Activated CD4-positive, alpha-beta T cell treated with anti-CD3 and anti-CD28 coated beads for 4 hours (primary cell): ENCODE data around the gene ATP2B2.
A peak's percentile ranks its signal among the peaks of the same experiment; 100 is the strongest.

Experiments
- DNase-seq, 2 donors: peaks; one replicate each; pipeline ENCODE4 v3.0.0-alpha.2; 2020

The ATP2B2 gene

GRCh38 chr3:10379161-10379560 lies 126.2 kb downstream of the ATP2B2 start:
- no peak for DNase-seq

DNA sequence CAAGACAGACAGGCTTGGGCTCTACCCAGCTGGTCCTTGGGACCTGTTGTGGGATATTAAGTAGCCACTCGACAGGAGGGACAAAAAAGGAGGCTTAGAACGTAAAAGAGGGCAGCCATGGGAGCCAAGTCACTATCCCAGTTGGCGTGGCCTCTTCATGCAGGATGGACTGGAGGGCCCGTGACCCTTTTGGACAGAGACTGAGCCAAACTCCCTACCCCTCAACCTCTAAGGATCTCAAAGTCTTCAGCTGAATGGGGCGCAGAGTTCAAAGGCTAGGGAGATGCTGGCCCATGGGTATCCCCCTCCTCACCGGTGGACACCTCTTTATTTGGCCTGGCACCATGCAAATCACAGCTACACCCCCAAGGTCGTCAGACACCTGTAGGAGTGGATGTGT lies 126.6 kb downstream of the ATP2B2 start:
- DNase-seq, result no peak

DNA sequence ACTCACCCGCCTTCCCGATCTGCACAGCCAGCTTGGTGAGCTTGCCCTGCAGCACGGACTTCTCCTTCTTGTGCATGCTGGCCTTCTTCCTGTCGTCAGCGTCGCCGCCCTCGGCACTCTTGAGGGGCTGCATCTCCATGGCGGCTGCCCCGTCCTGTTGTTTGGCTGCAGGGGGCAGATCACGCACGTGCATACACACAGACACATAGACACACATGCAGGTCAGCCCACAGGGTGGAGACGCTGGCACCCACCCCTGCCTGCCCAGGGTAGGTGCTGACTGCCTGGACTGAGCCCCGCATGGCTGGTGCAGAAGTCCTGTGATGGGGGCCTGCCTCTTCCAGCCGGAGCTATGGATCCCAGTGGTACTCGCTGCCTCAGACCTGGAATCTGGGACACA lies 127.1 kb downstream of the ATP2B2 start:
- DNase-seq, result no peak

GRCh38 chr3:10377148-10377725 lies 128.1 kb downstream of the ATP2B2 start:
- no peak for DNase-seq

- no peak for DNase-seq
Observed at GRCh38 chr3:10376353-10376752, 129.0 kb downstream of the ATP2B2 start.

DNA sequence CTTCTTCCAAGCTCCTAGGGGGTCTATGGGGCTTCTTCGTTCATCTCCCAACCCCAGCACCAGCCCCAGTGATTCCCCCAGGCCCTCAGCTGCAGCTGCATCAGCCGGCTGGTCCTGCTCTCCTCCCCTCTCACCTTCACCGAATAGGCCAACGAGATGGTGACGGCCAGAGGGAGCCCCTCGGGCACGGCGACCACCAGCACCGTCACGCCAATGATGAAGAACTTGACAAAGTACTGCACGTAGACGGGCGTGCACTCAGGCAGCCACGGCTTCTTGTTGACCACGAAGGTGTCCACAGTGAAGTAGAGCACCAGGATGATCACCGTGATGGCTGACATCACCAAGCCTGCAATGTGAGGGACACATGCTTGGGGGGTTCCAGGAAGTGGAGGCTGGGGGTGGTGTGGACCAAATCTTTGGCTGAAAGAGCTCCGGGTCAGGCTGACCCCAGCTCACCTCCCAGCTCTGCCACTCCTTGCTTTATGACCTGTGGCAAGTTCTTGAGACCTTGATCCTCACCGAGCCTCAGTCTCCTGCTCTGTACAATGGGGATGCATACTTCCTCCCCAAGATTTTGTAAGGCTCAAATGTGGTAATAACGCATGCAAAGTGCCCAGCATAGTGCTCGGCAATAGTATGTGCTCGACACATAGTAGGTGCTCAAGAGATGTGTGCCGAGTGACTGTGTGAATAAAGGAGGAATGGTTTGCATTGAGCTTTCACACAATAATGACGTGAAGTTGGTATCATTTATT lies 129.9 kb downstream of the ATP2B2 start:
- no peak for DNase-seq

DNA sequence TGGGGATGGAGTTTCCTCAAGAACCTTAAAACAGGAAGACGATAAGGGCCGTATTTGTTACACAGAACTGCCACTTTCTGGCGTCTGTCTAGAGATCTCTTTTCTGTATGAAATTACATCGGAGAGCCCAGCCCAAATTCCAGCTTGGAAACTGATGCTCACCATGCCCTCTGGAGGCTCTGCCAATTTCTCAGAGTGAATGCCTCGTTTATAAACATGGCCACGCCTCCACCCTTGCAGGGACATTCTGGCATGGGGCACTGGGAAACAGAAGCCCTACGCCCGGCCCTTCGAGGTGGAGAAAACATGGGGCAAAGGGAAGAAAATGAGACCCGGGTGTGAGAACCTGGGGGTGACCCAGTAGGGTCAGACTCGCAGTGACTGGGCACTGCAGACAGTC lies 131.1 kb downstream of the ATP2B2 start:
- no peak for DNase-seq

GRCh38 chr3:10373686-10374261 lies 131.6 kb downstream of the ATP2B2 start:
- DNase-seq, result no peak

- no peak for DNase-seq
Observed at GRCh38 chr3:10371789-10372188, 133.6 kb downstream of the ATP2B2 start.

- no peak for DNase-seq
Observed at GRCh38 chr3:10371167-10371566, 134.2 kb downstream of the ATP2B2 start.

GRCh38 chr3:10370429-10370828 lies 135.0 kb downstream of the ATP2B2 start:
- DNase-seq, result no peak

DNA sequence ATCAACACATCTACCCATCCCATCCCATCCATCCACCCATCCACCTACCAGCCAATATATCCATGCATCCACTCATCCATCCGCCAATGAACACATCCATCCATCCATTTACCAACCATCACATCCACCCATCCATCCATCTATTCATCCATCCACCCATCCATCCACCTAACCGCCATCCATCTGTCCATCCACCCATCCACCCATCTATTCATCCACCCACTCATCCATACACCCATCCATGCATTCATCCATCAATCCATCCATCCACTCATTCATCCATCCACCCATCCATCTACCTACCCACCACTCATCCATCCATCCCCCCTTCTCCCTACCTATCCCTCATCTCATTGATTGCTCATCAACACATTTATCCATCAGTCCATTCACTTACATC lies 136.9 kb downstream of the ATP2B2 start:
- DNase-seq, result no peak

DNA sequence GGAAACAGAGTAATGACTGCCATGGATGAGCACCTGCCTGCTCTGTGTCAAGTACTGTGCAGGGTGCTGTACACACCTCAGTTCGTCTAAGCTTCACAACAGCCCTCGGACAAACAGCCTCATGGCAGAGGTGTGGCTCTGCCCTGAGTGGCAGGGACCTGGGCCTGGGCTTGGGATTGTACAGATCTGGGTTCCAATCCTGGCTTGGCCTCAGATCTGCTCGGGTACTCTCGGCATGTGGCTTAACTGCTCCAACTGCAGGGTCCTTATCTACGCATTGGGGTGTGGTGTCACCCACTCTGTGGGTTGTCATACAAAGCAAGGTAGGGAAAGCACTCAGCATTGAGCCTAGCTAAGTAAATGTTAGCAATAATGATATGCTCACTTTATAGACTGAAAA lies 137.9 kb downstream of the ATP2B2 start:
- DNase-seq, result no peak

GRCh38 chr3:10366651-10367101 lies 138.7 kb downstream of the ATP2B2 start:
- peak; percentile 20 to 23 for DNase-seq

- DNase-seq, result no peak
Observed at GRCh38 chr3:10365791-10366190, 139.6 kb downstream of the ATP2B2 start.

- DNase-seq, result no peak
Observed at GRCh38 chr3:10365316-10365715, 140.1 kb downstream of the ATP2B2 start.

- DNase-seq, result no peak
Observed at GRCh38 chr3:10364806-10365205, 140.6 kb downstream of the ATP2B2 start.

DNA sequence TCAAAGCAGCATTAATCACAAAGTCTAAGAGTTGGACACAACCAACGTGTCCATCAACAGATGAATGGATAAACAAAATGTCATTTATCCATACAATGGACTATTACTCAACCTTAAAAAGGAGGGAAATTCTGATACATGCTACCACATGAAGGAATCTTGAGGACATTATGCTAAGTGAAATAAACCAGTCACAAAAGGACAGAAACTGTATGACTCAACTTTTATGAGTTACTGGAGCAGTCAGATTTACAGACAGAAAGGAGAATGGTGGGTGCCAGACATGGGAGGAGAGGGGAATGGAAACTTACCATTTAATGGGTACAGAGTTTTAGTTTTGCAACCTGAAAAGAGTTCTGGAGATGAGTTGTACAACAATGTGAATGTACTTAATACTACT lies 141.5 kb downstream of the ATP2B2 start:
- no peak for DNase-seq

DNA sequence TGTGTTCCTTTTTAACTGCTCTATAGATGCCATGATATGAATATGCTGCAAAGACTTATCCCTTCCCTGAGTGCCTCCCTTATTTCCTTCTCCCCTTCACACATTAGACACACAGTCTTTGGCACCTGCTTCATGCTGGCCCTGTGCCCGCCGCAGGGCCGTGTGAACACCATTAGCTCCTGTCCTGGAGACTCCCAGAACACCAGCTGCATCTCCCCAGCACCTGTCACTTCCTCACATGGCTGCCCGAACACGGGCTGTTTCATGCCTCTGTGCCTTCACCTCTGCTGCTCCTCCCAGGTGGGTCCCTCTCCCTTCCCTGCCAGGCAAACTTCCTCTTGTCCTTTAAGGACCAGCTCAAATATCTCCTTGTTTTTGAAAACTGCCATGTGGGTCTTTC lies 144.0 kb downstream of the ATP2B2 start:
- no peak for DNase-seq

- no peak for DNase-seq
Observed at GRCh38 chr3:10360478-10360877, 144.9 kb downstream of the ATP2B2 start.

DNA sequence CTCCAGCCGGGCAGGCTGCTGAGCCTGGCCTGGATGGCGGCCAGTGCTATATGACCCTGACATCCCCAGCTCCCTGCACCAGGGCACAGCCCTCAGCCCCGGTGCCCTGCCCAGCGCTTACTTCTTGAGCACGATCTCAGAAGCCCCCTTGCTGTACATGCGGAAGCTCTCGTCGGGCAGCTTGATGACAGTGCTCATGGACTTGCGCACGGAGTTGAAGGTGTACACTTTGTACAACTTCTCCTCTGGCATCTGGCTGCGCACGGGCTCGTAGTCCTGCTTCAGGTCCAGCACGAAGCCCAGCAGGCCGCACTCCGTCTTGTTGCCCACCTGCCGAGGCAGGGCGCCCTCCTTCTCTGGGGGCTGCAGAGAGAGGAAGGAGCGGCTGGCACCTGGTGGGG lies 145.6 kb downstream of the ATP2B2 start:
- no peak for DNase-seq

DNA sequence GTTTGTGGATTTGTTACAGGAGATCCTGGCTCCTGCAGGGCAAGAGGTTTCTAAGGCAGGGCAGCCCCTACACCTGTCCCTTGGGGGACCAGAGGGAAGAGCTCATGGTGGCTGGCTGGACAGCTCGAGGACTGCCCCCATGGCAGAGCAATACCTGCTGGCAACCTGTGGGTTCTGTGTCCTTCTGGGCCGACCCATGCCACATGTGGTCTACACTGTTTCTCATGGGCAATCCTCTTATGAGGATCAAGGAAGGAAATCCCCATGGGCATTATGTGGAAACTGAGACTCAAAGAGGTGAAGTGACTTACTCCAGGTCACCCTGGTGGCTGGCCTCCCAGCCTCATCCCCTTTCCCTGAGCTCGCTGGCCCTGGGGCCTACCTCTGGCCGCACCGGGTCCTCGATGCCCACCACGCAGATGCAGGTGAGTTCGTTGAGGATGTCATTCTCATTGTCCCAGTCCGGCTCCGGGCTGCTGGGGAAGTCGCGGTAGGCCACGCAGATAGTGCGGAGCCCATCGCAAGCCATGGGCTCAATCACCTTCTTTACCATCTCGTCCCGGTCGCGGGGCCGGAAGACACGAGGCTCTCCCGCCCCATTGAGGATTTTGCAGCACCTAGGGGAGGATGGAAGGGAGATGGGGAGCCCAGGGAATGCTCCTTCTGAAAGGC lies 146.9 kb downstream of the ATP2B2 start:
- DNase-seq, result no peak

GRCh38 chr3:10357592-10358308 lies 147.6 kb downstream of the ATP2B2 start:
- DNase-seq, result no peak
